Neural cell (in vitro differentiated cells): ENCODE results near the gene STAC. TPM values are rescaled to one million over a fixed set of nuclear protein-coding genes. Genes with fewer than 3 reads are reported as not detected.

Source experiments
- H2AFZ ChIP-seq: fragments of 200-600, 300-800 bp; sonication (generic), shearing (Covaris generic); 2 replicates; pipeline ENCODE4 v1.6.0; 2014; ENCODE audit warnings: low read depth, mild to moderate bottlenecking, antibody characterized with exemption, low read length, moderate library complexity
- H3F3A ChIP-seq: fragments of 200-600 bp; shearing (Covaris generic); 2 replicates; pipeline ENCODE4 v1.6.1; 2016; ENCODE audit warnings: mild to moderate bottlenecking, moderate library complexity, mixed read lengths, antibody characterized with exemption, low read length; ENCODE audit not compliant: insufficient read depth, poor library complexity, severe bottlenecking
- H3K27ac ChIP-seq: fragments of 200-600, 300-800 bp; sonication (generic), shearing (Covaris generic); 2 replicates; pipeline ENCODE4 v1.5.1; 2014; ENCODE audit warnings: mild to moderate bottlenecking, low read length, moderate library complexity
- H3K27me3 ChIP-seq: fragments of 300-800, 200-600 bp; sonication (generic), shearing (Covaris generic); 2 replicates; pipeline ENCODE4 v1.6.0; 2014; ENCODE audit warnings: mild to moderate bottlenecking, low read depth, low read length, moderate library complexity; ENCODE audit not compliant: insufficient read depth
- H3K36me3 ChIP-seq: fragments of 300-800, 200-600 bp; sonication (generic), shearing (Covaris generic); 2 replicates; pipeline ENCODE4 v1.5.1; 2014; ENCODE audit warnings: mild to moderate bottlenecking, antibody characterized with exemption, low read length, moderate library complexity; ENCODE audit not compliant: insufficient read depth
- H3K4me2 ChIP-seq: fragments of 300-800, 200-600 bp; sonication (generic), shearing (Covaris generic); 2 replicates; pipeline ENCODE4 v1.6.0; 2014; ENCODE audit warnings: mild to moderate bottlenecking, low read length
- H3K4me3 ChIP-seq: fragments of 300-800, 200-600 bp; sonication (generic), shearing (Covaris generic); 2 replicates; pipeline ENCODE4 v1.5.1; 2014; ENCODE audit warnings: mild to moderate bottlenecking, low read length, moderate library complexity
- H3K79me2 ChIP-seq: fragments of 200-600 bp; shearing (Covaris generic); replicated peaks from 2 replicates; pipeline ENCODE4 v1.6.0; 2014; ENCODE audit warnings: mild to moderate bottlenecking, low read length, moderate library complexity; ENCODE audit not compliant: insufficient read depth
- H3K9ac ChIP-seq: fragments of 300-800, 200-600 bp; sonication (generic), shearing (Covaris generic); 2 replicates; pipeline ENCODE4 v1.6.1; 2016; ENCODE audit warnings: mild to moderate bottlenecking, low read length, mixed read lengths
- H3K9me2 ChIP-seq: fragments of 200-600 bp; shearing (Covaris generic); 2 replicates; pipeline ENCODE4 v1.6.1; 2016; ENCODE audit warnings: mild to moderate bottlenecking, low read length, mixed read lengths; ENCODE audit not compliant: insufficient read depth
- H3K9me3 ChIP-seq: fragments of 200-600, 300-800 bp; sonication (generic), shearing (Covaris generic); 2 replicates; pipeline ENCODE4 v1.6.1; 2016; ENCODE audit warnings: mild to moderate bottlenecking, mixed run types, low read length, moderate library complexity, mixed read lengths
- H4K20me1 ChIP-seq: fragments of 200-600 bp; shearing (Covaris generic); 2 replicates; pipeline ENCODE4 v1.6.1; 2016; ENCODE audit warnings: mild to moderate bottlenecking, mixed run types; ENCODE audit not compliant: insufficient read depth
- EP300 ChIP-seq: fragments of 450-650 bp; conservative IDR thresholded peaks from 2 replicates; pipeline ENCODE4 v1.6.1; 2014; ENCODE audit warnings: antibody characterized with exemption, mild to moderate bottlenecking, moderate library complexity; ENCODE audit not compliant: poor library complexity, severe bottlenecking
- EZH2 ChIP-seq: fragments of 200-600, 300-800 bp; shearing (Covaris generic), sonication (generic); IDR thresholded peaks from 2 replicates; pipeline ENCODE4 v1.6.1; 2014; ENCODE audit warnings: antibody characterized with exemption, low read length, borderline replicate concordance, mild to moderate bottlenecking; ENCODE audit not compliant: insufficient read depth, poor library complexity, severe bottlenecking
- MXI1 ChIP-seq: fragments of 450-650 bp; conservative IDR thresholded peaks from 2 replicates; pipeline ENCODE4 v1.6.1; 2014; ENCODE audit warnings: antibody characterized with exemption, mild to moderate bottlenecking; ENCODE audit not compliant: poor library complexity, severe bottlenecking
- POLR2AphosphoS5 ChIP-seq: IDR thresholded peaks from 2 replicates; pipeline ENCODE4 v1.6.1; 2012
- RAD21 ChIP-seq: fragments of 450-650 bp; conservative IDR thresholded peaks from 2 replicates; pipeline ENCODE4 v1.6.1; 2014; ENCODE audit warnings: antibody characterized with exemption, mild to moderate bottlenecking, moderate library complexity
- REST ChIP-seq: IDR thresholded peaks from 2 replicates; pipeline ENCODE4 v1.6.1; 2012; ENCODE audit warnings: borderline replicate concordance
- SMC3 ChIP-seq: fragments of 450-650 bp; conservative IDR thresholded peaks from 2 replicates; pipeline ENCODE4 v1.6.1; 2014; ENCODE audit warnings: antibody characterized with exemption, mild to moderate bottlenecking, moderate library complexity; ENCODE audit not compliant: poor library complexity
- TAF1 ChIP-seq: IDR thresholded peaks from 2 replicates; pipeline ENCODE4 v1.6.1; 2012; ENCODE audit warnings: low read depth
- polyA plus RNA-seq: library from polyadenylated mRNA; depleted of rRNA; stranded (reverse); fragments of >200 nt; gene quantifications from 2 replicates; pipeline ENCODE4 v1.2.3, GENCODE V29; 2014
- TF ChIP-seq, protein P1 (sequence below): fragments of 450-650 bp; IDR thresholded peaks from 2 replicates; pipeline ENCODE4 v1.5.1; 2014; ENCODE audit warnings: antibody characterized with exemption, mild to moderate bottlenecking, moderate library complexity; ENCODE audit not compliant: poor library complexity, severe bottlenecking

STAC gene
- polyA plus RNA-seq, 1 donor from 2014 or later = 4.5 TPM

DNA sequence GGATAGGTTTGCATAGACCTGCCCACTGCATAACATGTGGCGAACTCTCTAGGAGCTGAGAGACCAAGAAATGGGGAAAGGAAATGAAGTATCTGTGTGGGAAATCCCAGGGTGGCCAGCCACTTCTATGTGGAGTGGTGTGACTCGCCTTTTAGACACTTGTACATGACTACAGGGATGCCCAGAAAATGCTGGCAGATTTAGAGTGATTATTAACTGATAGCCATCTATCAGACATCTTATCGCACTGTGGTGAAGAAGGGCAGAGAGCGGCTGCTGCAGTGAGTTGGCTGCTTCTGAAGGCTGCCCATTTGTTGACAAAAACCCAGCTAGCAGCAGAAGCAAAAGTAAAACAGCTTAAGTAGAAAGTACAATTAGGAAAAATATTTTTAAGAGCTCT is 18.1 kb upstream of the STAC start:
- no peaks in the 10 kb centered on the region for H3K36me3 ChIP-seq
- H3F3A ChIP-seq = no peaks in the 10 kb centered on the region
- no peaks in the 10 kb centered on the region for H3K9me3 ChIP-seq
- H3K4me2 ChIP-seq = no peak overlapping the region
- no peaks in the 10 kb centered on the region for H4K20me1 ChIP-seq
- no peaks in the 10 kb centered on the region for H3K79me2 ChIP-seq
- no peak overlapping the region for H3K4me3 ChIP-seq
- no peaks in the 10 kb centered on the region for H3K27me3 ChIP-seq
- H3K27ac ChIP-seq = no peak overlapping the region
- no peaks in the 10 kb centered on the region for H3K9me2 ChIP-seq
- TF ChIP-seq, protein P1, sequence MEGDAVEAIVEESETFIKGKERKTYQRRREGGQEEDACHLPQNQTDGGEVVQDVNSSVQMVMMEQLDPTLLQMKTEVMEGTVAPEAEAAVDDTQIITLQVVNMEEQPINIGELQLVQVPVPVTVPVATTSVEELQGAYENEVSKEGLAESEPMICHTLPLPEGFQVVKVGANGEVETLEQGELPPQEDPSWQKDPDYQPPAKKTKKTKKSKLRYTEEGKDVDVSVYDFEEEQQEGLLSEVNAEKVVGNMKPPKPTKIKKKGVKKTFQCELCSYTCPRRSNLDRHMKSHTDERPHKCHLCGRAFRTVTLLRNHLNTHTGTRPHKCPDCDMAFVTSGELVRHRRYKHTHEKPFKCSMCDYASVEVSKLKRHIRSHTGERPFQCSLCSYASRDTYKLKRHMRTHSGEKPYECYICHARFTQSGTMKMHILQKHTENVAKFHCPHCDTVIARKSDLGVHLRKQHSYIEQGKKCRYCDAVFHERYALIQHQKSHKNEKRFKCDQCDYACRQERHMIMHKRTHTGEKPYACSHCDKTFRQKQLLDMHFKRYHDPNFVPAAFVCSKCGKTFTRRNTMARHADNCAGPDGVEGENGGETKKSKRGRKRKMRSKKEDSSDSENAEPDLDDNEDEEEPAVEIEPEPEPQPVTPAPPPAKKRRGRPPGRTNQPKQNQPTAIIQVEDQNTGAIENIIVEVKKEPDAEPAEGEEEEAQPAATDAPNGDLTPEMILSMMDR = no peak
- TF ChIP-seq TAF1 = no peak
- TF ChIP-seq MXI1 = no peak
- no peak for TF ChIP-seq POLR2AphosphoS5
- no peak for TF ChIP-seq RAD21
- TF ChIP-seq REST = no peak
- TF ChIP-seq SMC3 = no peak
- H3K9ac ChIP-seq = no peak overlapping the region
- no peak overlapping the region for H2AFZ ChIP-seq

GRCh38 chr3:36362973-36363372 is 17.3 kb upstream of the STAC start:
- Histone ChIP-seq H2AFZ (no peak overlapping the region), H3K27me3 (no peaks in the 10 kb centered on the region), H3F3A (no peaks in the 10 kb centered on the region), H4K20me1 (no peaks in the 10 kb centered on the region), H3K9me2 (no peaks in the 10 kb centered on the region), H3K27ac (no peak overlapping the region), H3K4me3 (no peak overlapping the region), H3K79me2 (no peaks in the 10 kb centered on the region), H3K4me2 (no peak overlapping the region), H3K9ac (no peak overlapping the region), H3K9me3 (no peaks in the 10 kb centered on the region), H3K36me3 (no peaks in the 10 kb centered on the region)
- TF ChIP-seq MXI1 (no peak), SMC3 (no peak), EZH2 (no peak), REST (no peak), TAF1 (no peak), POLR2AphosphoS5 (no peak), RAD21 (no peak), EP300 (no peak)
- TF ChIP-seq, protein P1 = no peak
